DOHH2 (cell line): ENCODE data around the gene ACP6.

Experiments used
- H3F3A ChIP-seq: fragments of 200-600 bp; sonication (generic), shearing (Covaris generic); 2 replicates; pipeline ENCODE4 v1.6.0; 2016; ENCODE audit warnings: antibody characterized with exemption, mild to moderate bottlenecking; ENCODE audit not compliant: control insufficient read depth, insufficient read depth
- H3K27ac ChIP-seq: fragments of 200-600 bp; sonication (generic); 2 replicates; pipeline ENCODE4 v1.5.1; 2014; ENCODE audit warnings: low read depth, mild to moderate bottlenecking, low read length, moderate library complexity
- H3K27me3 ChIP-seq: fragments of 200-600 bp; sonication (generic); 2 replicates; pipeline ENCODE4 v1.6.1; 2014; ENCODE audit warnings: mild to moderate bottlenecking, low read length, mixed read lengths; ENCODE audit not compliant: control insufficient read depth
- H3K36me3 ChIP-seq: fragments of 200-600 bp; sonication (generic); 2 replicates; pipeline ENCODE4 v1.6.1; 2014; ENCODE audit warnings: mild to moderate bottlenecking, low read length, moderate library complexity, mixed read lengths; ENCODE audit not compliant: control insufficient read depth
- H3K4me1 ChIP-seq: fragments of 200-600 bp; sonication (generic); 2 replicates; pipeline ENCODE4 v1.6.1; 2014; ENCODE audit warnings: mild to moderate bottlenecking, low read length, mixed read lengths; ENCODE audit not compliant: control insufficient read depth
- H3K4me2 ChIP-seq: fragments of 200-600 bp; sonication (generic); 2 replicates; pipeline ENCODE4 v1.6.0; 2014; ENCODE audit warnings: mild to moderate bottlenecking, low read length, moderate library complexity
- H3K4me3 ChIP-seq: fragments of 200-600 bp; sonication (generic); 2 replicates; pipeline ENCODE4 v1.5.1; 2014; ENCODE audit warnings: mild to moderate bottlenecking, low read length, mixed read lengths
- H3K79me2 ChIP-seq: fragments of 200-600 bp; sonication (generic); 2 replicates; pipeline ENCODE4 v1.6.1; 2014; ENCODE audit warnings: mild to moderate bottlenecking, low read length, mixed read lengths; ENCODE audit not compliant: control insufficient read depth
- H3K9me2 ChIP-seq: fragments of 200-600 bp; sonication (generic); replicated peaks from 2 replicates; pipeline ENCODE4 v1.6.1; 2014; ENCODE audit warnings: mild to moderate bottlenecking, low read length, mixed read lengths; ENCODE audit not compliant: control insufficient read depth
- H3K9me3 ChIP-seq: fragments of 200-600 bp; sonication (generic); 2 replicates; pipeline ENCODE4 v1.6.1; 2014; ENCODE audit warnings: antibody characterized with exemption, low read length, mixed read lengths; ENCODE audit not compliant: control insufficient read depth, insufficient read depth
- H4K20me1 ChIP-seq: fragments of 200-600 bp; sonication (generic); 2 replicates; pipeline ENCODE4 v1.6.0; 2014; ENCODE audit warnings: low read depth, mild to moderate bottlenecking, antibody characterized with exemption, low read length, moderate library complexity; ENCODE audit not compliant: control insufficient read depth, insufficient read depth
- CTCF ChIP-seq: fragments of 200-600 bp; sonication (generic); IDR thresholded peaks from one replicate; pipeline ENCODE4 v1.5.1; 2014; ENCODE audit warnings: antibody characterized with exemption, mild to moderate bottlenecking, low read depth, low read length; ENCODE audit not compliant: poor library complexity, severe bottlenecking
- EZH2phosphoT487 ChIP-seq: fragments of 200-600 bp; sonication (generic); IDR thresholded peaks from 2 replicates; pipeline ENCODE4 v1.6.1; 2017; ENCODE audit warnings: borderline replicate concordance, mild to moderate bottlenecking, antibody characterized with exemption, low read length, moderate library complexity, mixed read lengths

Gene ACP6

DNA sequence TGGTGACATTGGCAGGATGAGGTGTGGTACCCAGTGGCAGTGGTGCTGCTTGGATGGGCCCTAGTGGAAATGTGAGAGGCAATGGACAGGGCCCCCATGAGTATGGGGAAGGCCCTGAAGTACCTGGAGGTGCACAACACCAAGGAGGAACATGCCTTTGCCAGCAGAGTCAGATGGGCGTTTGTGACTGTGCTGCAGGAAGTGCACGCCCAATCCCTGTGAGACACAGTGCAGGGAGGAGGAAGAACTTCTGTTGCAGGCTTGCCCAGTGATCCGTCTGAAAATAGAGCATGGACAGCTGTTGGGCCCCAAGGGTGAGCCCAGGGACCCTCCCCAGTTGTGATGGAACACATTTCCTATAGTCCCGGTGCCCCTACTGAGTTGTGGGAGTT is 47.4 kb upstream of the ACP6 start:
- no peak overlapping the region for H3K4me2 ChIP-seq
- H3K9me3 ChIP-seq, result peaks cover 11% of the 10 kb centered on the region; the same call in 1 of the 2 replicates
- H3F3A ChIP-seq, result no peaks in the 10 kb centered on the region
- no peak overlapping the region for H3K4me3 ChIP-seq
- H3K36me3 ChIP-seq, result no peaks in the 10 kb centered on the region
- peaks cover 5% of the 10 kb centered on the region; the same call in 1 of the 2 replicates for H3K27me3 ChIP-seq
- TF ChIP-seq CTCF, result no peak
- no peak for TF ChIP-seq EZH2phosphoT487
- H3K9me2 ChIP-seq, result no peaks in the 10 kb centered on the region
- H4K20me1 ChIP-seq, result no peaks in the 10 kb centered on the region
- H3K27ac ChIP-seq, result no peak overlapping the region
- H3K4me1 ChIP-seq, result no peaks in the 10 kb centered on the region
- no peaks in the 10 kb centered on the region for H3K79me2 ChIP-seq

- no peak overlapping the region for H3K27ac ChIP-seq
- H3K9me3 ChIP-seq, result peaks cover 11% of the 10 kb centered on the region; the same call in 1 of the 2 replicates
- H3K79me2 ChIP-seq, result no peaks in the 10 kb centered on the region
- H3K4me1 ChIP-seq, result no peaks in the 10 kb centered on the region
- no peaks in the 10 kb centered on the region for H3K36me3 ChIP-seq
- H3K4me2 ChIP-seq, result no peak overlapping the region
- H3K27me3 ChIP-seq, result peaks cover 5% of the 10 kb centered on the region; the same call in 1 of the 2 replicates
- TF ChIP-seq EZH2phosphoT487 (no peak), CTCF (no peak)
- no peaks in the 10 kb centered on the region for H3F3A ChIP-seq
- H3K9me2 ChIP-seq, result no peaks in the 10 kb centered on the region
- no peak overlapping the region for H3K4me3 ChIP-seq
- H4K20me1 ChIP-seq, result no peaks in the 10 kb centered on the region
Observed at GRCh38 chr1:147717051-147717705, 46.9 kb upstream of the ACP6 start.

GRCh38 chr1:147712605-147713004 is 42.3 kb upstream of the ACP6 start:
- H3K9me2 ChIP-seq, result no peaks in the 10 kb centered on the region

More at GRCh38 chr1:147712605-147713004, 42.3 kb upstream of the ACP6 start:
- no peak overlapping the region for H3K4me2 ChIP-seq
- H3K9me3 ChIP-seq, result no peaks in the 10 kb centered on the region
- no peaks in the 10 kb centered on the region for H4K20me1 ChIP-seq
- no peaks in the 10 kb centered on the region for H3F3A ChIP-seq
- H3K36me3 ChIP-seq, result no peaks in the 10 kb centered on the region
- peaks cover 5% of the 10 kb centered on the region; the same call in 1 of the 2 replicates for H3K27me3 ChIP-seq
- H3K79me2 ChIP-seq, result no peaks in the 10 kb centered on the region
- H3K27ac ChIP-seq, result no peak overlapping the region
- H3K4me1 ChIP-seq, result no peaks in the 10 kb centered on the region
- no peak for TF ChIP-seq EZH2phosphoT487
- TF ChIP-seq CTCF, result no peak
- no peak overlapping the region for H3K4me3 ChIP-seq
